ENCODE results near the gene MAGI2. TPM values are rescaled to one million over a fixed set of nuclear protein-coding genes. Genes with fewer than 3 reads are reported as not detected.
A peak's percentile ranks its signal among the peaks of the same experiment; 100 is the strongest.

MAGI2 gene
- total RNA-seq, 4 donors from 2014 or later: 0.90 to 2.4 (median 0.99) TPM

GRCh38 chr7:78284945-78285344, 1168.5 kb downstream of the MAGI2 start:
- Histone ChIP-seq H3K27me3 (no peaks in the 10 kb centered on the region), H3K4me1 (no peaks in the 10 kb centered on the region), H3K4me3 (no peak overlapping the region), H3K9me3 (no peaks in the 10 kb centered on the region), H3K36me3 (no peaks in the 10 kb centered on the region), H3K27ac (no peak overlapping the region)
- TF ChIP-seq CTCF (IDR thresholded peaks at IDR 0.05 in 4 of 5, conservative IDR thresholded peaks at IDR 0.05 in 1 of 5) (no peak), POLR2A (IDR thresholded peaks at IDR 0.05) (no peak)
- no peak for ATAC-seq
- in situ Hi-C loops (cut with MboI; ENCODE audit: low sequenced_read_pairs in 4 of 4) (no loop called here), intact Hi-C loops (cut with DNase I; ENCODE audit: low total_unique reads) (no loop called here)
- DNase-seq: no peak

GRCh38 chr7:78280276-78280675, 1173.2 kb downstream of the MAGI2 start:
- DNase-seq (no peak), ATAC-seq (no peak)
- Histone ChIP-seq H3K36me3 (no peaks in the 10 kb centered on the region), H3K27me3 (no peaks in the 10 kb centered on the region), H3K27ac (no peak overlapping the region), H3K4me3 (no peak overlapping the region), H3K4me1 (no peaks in the 10 kb centered on the region), H3K9me3 (no peaks in the 10 kb centered on the region)
- no peak for TF ChIP-seq POLR2A (IDR thresholded peaks at IDR 0.05)
- TF ChIP-seq CTCF (IDR thresholded peaks at IDR 0.05 in 4 of 5, conservative IDR thresholded peaks at IDR 0.05 in 1 of 5): no peak
- intact Hi-C loops (cut with DNase I; ENCODE audit: low total_unique reads) (no loop called here), in situ Hi-C loops (cut with MboI; ENCODE audit: low sequenced_read_pairs in 4 of 4) (no loop called here)

- Histone ChIP-seq H3K27ac (no peak overlapping the region), H3K27me3 (no peaks in the 10 kb centered on the region), H3K36me3 (no peaks in the 10 kb centered on the region), H3K4me1 (no peaks in the 10 kb centered on the region), H3K4me3 (no peak overlapping the region), H3K9me3 (no peaks in the 10 kb centered on the region)
- no peak for DNase-seq
- TF ChIP-seq CTCF (IDR thresholded peaks at IDR 0.05 in 4 of 5, conservative IDR thresholded peaks at IDR 0.05 in 1 of 5): no peak
- TF ChIP-seq POLR2A (IDR thresholded peaks at IDR 0.05): no peak
- no peak for ATAC-seq
- in situ Hi-C loops (cut with MboI; ENCODE audit: low sequenced_read_pairs in 4 of 4) (no loop called here), intact Hi-C loops (cut with DNase I; ENCODE audit: low total_unique reads) (no loop called here)
Observed at GRCh38 chr7:78279457-78279856, 1174.0 kb downstream of the MAGI2 start.

GRCh38 chr7:78279032-78279431, 1174.4 kb downstream of the MAGI2 start:
- TF ChIP-seq POLR2A (IDR thresholded peaks at IDR 0.05) (no peak), CTCF (IDR thresholded peaks at IDR 0.05 in 4 of 5, conservative IDR thresholded peaks at IDR 0.05 in 1 of 5) (no peak)
- in situ Hi-C loops (cut with MboI; ENCODE audit: low sequenced_read_pairs in 4 of 4): no loop called here
- ATAC-seq: peak in 1 of 2 donors; percentile 30

GRCh38 chr7:78267141-78267540, 1186.3 kb downstream of the MAGI2 start:
- Histone ChIP-seq H3K4me1 (no peaks in the 10 kb centered on the region), H3K27ac (no peak overlapping the region), H3K4me3 (no peak overlapping the region), H3K27me3 (no peaks in the 10 kb centered on the region), H3K9me3 (no peaks in the 10 kb centered on the region), H3K36me3 (no peaks in the 10 kb centered on the region)
- intact Hi-C loops (cut with DNase I; ENCODE audit: low total_unique reads) (no loop called here), in situ Hi-C loops (cut with MboI; ENCODE audit: low sequenced_read_pairs in 4 of 4) (no loop called here)
- TF ChIP-seq POLR2A (IDR thresholded peaks at IDR 0.05): no peak
- TF ChIP-seq CTCF (IDR thresholded peaks at IDR 0.05 in 4 of 5, conservative IDR thresholded peaks at IDR 0.05 in 1 of 5): no peak
- ATAC-seq (no peak), DNase-seq (no peak)

More at GRCh38 chr7:78279032-78279431, 1174.4 kb downstream of the MAGI2 start:
- no peak for DNase-seq
- H3K27me3 ChIP-seq: no peaks in the 10 kb centered on the region
- intact Hi-C loops (cut with DNase I; ENCODE audit: low total_unique reads): no loop called here
- no peak overlapping the region for H3K27ac ChIP-seq
- no peaks in the 10 kb centered on the region for H3K9me3 ChIP-seq
- H3K4me3 ChIP-seq: no peak overlapping the region
- H3K4me1 ChIP-seq: no peaks in the 10 kb centered on the region
- H3K36me3 ChIP-seq: no peaks in the 10 kb centered on the region
